Large intestine (tissue), 3 donors: ENCODE measurements around the gene CCNE1. TPM values are rescaled to one million over a fixed set of nuclear protein-coding genes. Genes with fewer than 3 reads are reported as not detected.

Experiments used
- DNase-seq, 2 donors: peaks; one replicate each; pipeline versions ENCODE4 v3.0.0 to v3.0.0-alpha.2; 2013
- H3K27ac ChIP-seq: one replicate; pipeline ENCODE4 v1.5.1; 2013; ENCODE audit warnings: low read length
- H3K27me3 ChIP-seq: 2 replicates; pipeline ENCODE4 v1.6.1; 2013; ENCODE audit warnings: low read length; ENCODE audit not compliant: control insufficient read depth, insufficient read depth
- H3K36me3 ChIP-seq: 2 replicates; pipeline ENCODE4 v1.6.1; 2013; ENCODE audit warnings: low read length; ENCODE audit not compliant: control insufficient read depth, insufficient read depth
- H3K4me1 ChIP-seq: one replicate; pipeline ENCODE4 v1.6.1; 2013; ENCODE audit warnings: low read length; ENCODE audit not compliant: control insufficient read depth, insufficient read depth
- H3K4me3 ChIP-seq: one replicate; pipeline ENCODE4 v1.5.1; 2013; ENCODE audit warnings: low read length
- H3K9me3 ChIP-seq: one replicate; pipeline ENCODE4 v1.6.1; 2013; ENCODE audit warnings: mild to moderate bottlenecking, low read depth, low read length, moderate library complexity; ENCODE audit not compliant: control insufficient read depth
- WGBS: methylation state at CpG from one replicate; pipeline ENCODE4 v1.1.5; 2013; ENCODE audit warnings: low lambda C conversion rate; ENCODE audit not compliant: insufficient coverage; 5-methylcytosine and 5-hydroxymethylcytosine counted together
- polyA plus RNA-seq: library from polyadenylated mRNA; unstranded; fragments of 120-200 nt; gene quantifications from one replicate; pipeline ENCODE4 v1.2.1, GENCODE V29; 2013

Gene CCNE1
- polyA plus RNA-seq, 1 donor: 6.4 TPM

- no CpG with 5 or more reads among the region's 3 CpGs for WGBS
- Histone ChIP-seq H3K4me1 (peaks cover 10% of the 10 kb centered on the region), H3K9me3 (no peaks in the 10 kb centered on the region), H3K27me3 (no peaks in the 10 kb centered on the region), H3K4me3 (no peak overlapping the region), H3K36me3 (no peaks in the 10 kb centered on the region), H3K27ac (no peak overlapping the region)
- no peak for DNase-seq
Observed at GRCh38 chr19:29804493-29804892, 7.3 kb upstream of the CCNE1 start.

GRCh38 chr19:29805031-29805965 is 6.5 kb upstream of the CCNE1 start:
- no peaks in the 10 kb centered on the region for H3K27me3 ChIP-seq
- H3K36me3 ChIP-seq: no peaks in the 10 kb centered on the region
- DNase-seq: peak in 1 of 2 donors; percentile 35
- H3K9me3 ChIP-seq: no peaks in the 10 kb centered on the region
- peaks cover 10% of the 10 kb centered on the region for H3K4me1 ChIP-seq
- H3K4me3 ChIP-seq: no peak overlapping the region
- WGBS: no CpG with 5 or more reads among the region's 18 CpGs
- H3K27ac ChIP-seq: peak overlapping the region; percentile 9

GRCh38 chr19:29806098-29806866 is 5.5 kb upstream of the CCNE1 start:
- Histone ChIP-seq H3K4me1 (peaks cover 13% of the 10 kb centered on the region), H3K27ac (no peak overlapping the region), H3K27me3 (no peaks in the 10 kb centered on the region), H3K4me3 (no peak overlapping the region), H3K9me3 (no peaks in the 10 kb centered on the region), H3K36me3 (no peaks in the 10 kb centered on the region)
- peak; percentile 46 to 51 for DNase-seq
- no CpG with 5 or more reads among the region's 10 CpGs for WGBS

- WGBS: no CpG with 5 or more reads among the region's 6 CpGs
- Histone ChIP-seq H3K27ac (no peak overlapping the region), H3K27me3 (no peaks in the 10 kb centered on the region), H3K36me3 (no peaks in the 10 kb centered on the region), H3K4me1 (peaks cover 13% of the 10 kb centered on the region), H3K9me3 (no peaks in the 10 kb centered on the region), H3K4me3 (no peak overlapping the region)
- DNase-seq: no peak
Observed at GRCh38 chr19:29807178-29807577, 4.6 kb upstream of the CCNE1 start.

- H3K9me3 ChIP-seq: no peaks in the 10 kb centered on the region
- no peaks in the 10 kb centered on the region for H3K36me3 ChIP-seq
- H3K27ac ChIP-seq: no peak overlapping the region
- WGBS: no CpG with 5 or more reads among the region's 8 CpGs
- DNase-seq: no peak
- H3K27me3 ChIP-seq: no peaks in the 10 kb centered on the region
- peaks cover 13% of the 10 kb centered on the region for H3K4me1 ChIP-seq
- no peak overlapping the region for H3K4me3 ChIP-seq
Observed at GRCh38 chr19:29807870-29808405, 3.9 kb upstream of the CCNE1 start.

- no CpG with 5 or more reads among the region's 3 CpGs for WGBS
- Histone ChIP-seq H3K27ac (no peak overlapping the region), H3K36me3 (no peaks in the 10 kb centered on the region), H3K4me3 (no peak overlapping the region), H3K27me3 (no peaks in the 10 kb centered on the region), H3K9me3 (no peaks in the 10 kb centered on the region), H3K4me1 (peaks cover 13% of the 10 kb centered on the region)
- DNase-seq: no peak
Observed at GRCh38 chr19:29809795-29810503, 1.8 kb upstream of the CCNE1 start.

- no CpG with 5 or more reads among the region's 4 CpGs for WGBS
- Histone ChIP-seq H3K27me3 (no peaks in the 10 kb centered on the region), H3K4me1 (peaks cover 9% of the 10 kb centered on the region), H3K36me3 (no peaks in the 10 kb centered on the region), H3K27ac (no peak overlapping the region), H3K4me3 (no peak overlapping the region), H3K9me3 (no peaks in the 10 kb centered on the region)
- peak in 1 of 2 donors; percentile 27 for DNase-seq
Observed at GRCh38 chr19:29810504-29810871, 1.3 kb upstream of the CCNE1 start.

GRCh38 chr19:29812080-29812880 is 489 bp downstream of the CCNE1 start:
- peak in 1 of 2 donors; percentile 23 for DNase-seq
- Histone ChIP-seq H3K4me1 (peaks cover 3% of the 10 kb centered on the region), H3K36me3 (peaks cover 3% of the 10 kb centered on the region), H3K4me3 (no peak overlapping the region), H3K27ac (no peak overlapping the region), H3K9me3 (no peaks in the 10 kb centered on the region), H3K27me3 (no peaks in the 10 kb centered on the region)
- WGBS: no CpG with 5 or more reads among the region's 104 CpGs

GRCh38 chr19:29812881-29813275 is 1.1 kb downstream of the CCNE1 start:
- H3K27ac ChIP-seq: no peak overlapping the region
- H3K36me3 ChIP-seq: peaks cover 5% of the 10 kb centered on the region
- no peaks in the 10 kb centered on the region for H3K27me3 ChIP-seq
- H3K9me3 ChIP-seq: no peaks in the 10 kb centered on the region
- H3K4me1 ChIP-seq: peaks cover 3% of the 10 kb centered on the region
- WGBS: no CpG with 5 or more reads among the region's 6 CpGs
- H3K4me3 ChIP-seq: no peak overlapping the region
- no peak for DNase-seq
